ENCODE measurements around the gene DAB2IP.
A peak's percentile ranks its signal among the peaks of the same experiment; 100 is the strongest.

Gene DAB2IP

GRCh38 chr9:121744002-121744686, 92.7 kb downstream of the DAB2IP start:
- H3K36me3 ChIP-seq (ENCODE audit: control insufficient read depth in 4 of 4, insufficient read depth in 4 of 4, low read length in 3 of 4): no peaks in the 10 kb centered on the region
- POLR2A ChIA-PET: no interaction called here
- CTCF ChIA-PET: interaction anchor here (1.2 to 2.5 kb wide), 2 partner anchors 10 to 115 kb away, joined by 3 to 11 read pairs; no protein-coding TSS in a partner anchor
- peak; percentile 37 to 56 (median 54) for DNase-seq
- no peak overlapping the region for H3K4me3 ChIP-seq (ENCODE audit: control insufficient read depth in 1 of 7, extremely low read depth in 1 of 7, insufficient read depth in 4 of 7, low read depth in 2 of 7, low read length in 6 of 7)
- H3K27me3 ChIP-seq (replicated peaks in 2 of 5; ENCODE audit: control insufficient read depth in 4 of 5, insufficient read depth in 5 of 5, low read length in 4 of 5): peaks cover 0 to 10% (median 0%) of the 10 kb centered on the region in 5 experiments
- no peak overlapping the region for H3K27ac ChIP-seq (ENCODE audit: insufficient read depth in 1 of 2, low read depth in 1 of 2, low read length in 2 of 2, poor library complexity in 1 of 2, severe bottlenecking in 2 of 2)
- H3K9me3 ChIP-seq (ENCODE audit: control extremely low read depth in 1 of 5, control insufficient read depth in 4 of 5, insufficient read depth in 2 of 5, low read depth in 1 of 5, low read length in 4 of 5): no peaks in the 10 kb centered on the region
- WGBS (ENCODE audit: insufficient coverage): 81% methylated on average over 11 of the region's 11 CpGs
- no peaks in the 10 kb centered on the region for H3K4me1 ChIP-seq (ENCODE audit: control extremely low read depth in 1 of 4, control insufficient read depth in 4 of 4, insufficient read depth in 4 of 4, low read length in 3 of 4)

GRCh38 chr9:121744687-121745395, 93.4 kb downstream of the DAB2IP start:
- no peaks in the 10 kb centered on the region for H3K36me3 ChIP-seq (ENCODE audit: control insufficient read depth in 4 of 4, insufficient read depth in 4 of 4, low read length in 3 of 4)
- H3K27ac ChIP-seq (ENCODE audit: insufficient read depth in 1 of 2, low read depth in 1 of 2, low read length in 2 of 2, poor library complexity in 1 of 2, severe bottlenecking in 2 of 2): no peak overlapping the region
- POLR2A ChIA-PET: no interaction called here
- WGBS (ENCODE audit: insufficient coverage): 100% methylated on average over 8 of the region's 11 CpGs
- DNase-seq: no peak
- peaks cover 0 to 6% (median 0%) of the 10 kb centered on the region in 5 experiments for H3K27me3 ChIP-seq (replicated peaks in 2 of 5; ENCODE audit: control insufficient read depth in 4 of 5, insufficient read depth in 5 of 5, low read length in 4 of 5)
- no peaks in the 10 kb centered on the region for H3K9me3 ChIP-seq (ENCODE audit: control extremely low read depth in 1 of 5, control insufficient read depth in 4 of 5, insufficient read depth in 2 of 5, low read depth in 1 of 5, low read length in 4 of 5)
- CTCF ChIA-PET: interaction anchor here (1.2 to 2.5 kb wide), 2 partner anchors 10 to 115 kb away, joined by 3 to 11 read pairs; no protein-coding TSS in a partner anchor
- no peak overlapping the region for H3K4me3 ChIP-seq (ENCODE audit: control insufficient read depth in 1 of 7, extremely low read depth in 1 of 7, insufficient read depth in 4 of 7, low read depth in 2 of 7, low read length in 6 of 7)
- no peaks in the 10 kb centered on the region for H3K4me1 ChIP-seq (ENCODE audit: control extremely low read depth in 1 of 4, control insufficient read depth in 4 of 4, insufficient read depth in 4 of 4, low read length in 3 of 4)

- H3K9me3 ChIP-seq (ENCODE audit: control extremely low read depth in 1 of 5, control insufficient read depth in 4 of 5, insufficient read depth in 2 of 5, low read depth in 1 of 5, low read length in 4 of 5): no peaks in the 10 kb centered on the region
- no peaks in the 10 kb centered on the region for H3K4me1 ChIP-seq (ENCODE audit: control extremely low read depth in 1 of 4, control insufficient read depth in 4 of 4, insufficient read depth in 4 of 4, low read length in 3 of 4)
- ChIA-PET POLR2A (no interaction called here), CTCF (interaction anchor here (1.2 to 2.5 kb wide), 3 partner anchors 11 to 114 kb away, joined by 3 to 11 read pairs (median 4); no protein-coding TSS in a partner anchor)
- WGBS (ENCODE audit: insufficient coverage): 100% methylated on average over 3 of the region's 4 CpGs
- no peak overlapping the region for H3K27ac ChIP-seq (ENCODE audit: insufficient read depth in 1 of 2, low read depth in 1 of 2, low read length in 2 of 2, poor library complexity in 1 of 2, severe bottlenecking in 2 of 2)
- no peak for DNase-seq
- H3K36me3 ChIP-seq (ENCODE audit: control insufficient read depth in 4 of 4, insufficient read depth in 4 of 4, low read length in 3 of 4): no peaks in the 10 kb centered on the region
- H3K4me3 ChIP-seq (ENCODE audit: control insufficient read depth in 1 of 7, extremely low read depth in 1 of 7, insufficient read depth in 4 of 7, low read depth in 2 of 7, low read length in 6 of 7): no peak overlapping the region
- peaks cover 0 to under 1% (median 0%) of the 10 kb centered on the region in 5 experiments for H3K27me3 ChIP-seq (replicated peaks in 2 of 5; ENCODE audit: control insufficient read depth in 4 of 5, insufficient read depth in 5 of 5, low read length in 4 of 5)
Measured at GRCh38 chr9:121745396-121745695, 93.9 kb downstream of the DAB2IP start.

GRCh38 chr9:121746411-121746810, 95.0 kb downstream of the DAB2IP start:
- ChIA-PET CTCF (interaction anchor here (0.9 to 1.6 kb wide), 4 partner anchors 11 to 63 kb away, joined by 3 to 9 read pairs (median 4); no protein-coding TSS in a partner anchor), POLR2A (no interaction called here)
- Histone ChIP-seq H3K9me3 (ENCODE audit: control extremely low read depth in 1 of 5, control insufficient read depth in 4 of 5, insufficient read depth in 2 of 5, low read depth in 1 of 5, low read length in 4 of 5) (no peaks in the 10 kb centered on the region), H3K4me1 (ENCODE audit: control extremely low read depth in 1 of 4, control insufficient read depth in 4 of 4, insufficient read depth in 4 of 4, low read length in 3 of 4) (no peaks in the 10 kb centered on the region), H3K27me3 (replicated peaks in 2 of 5; ENCODE audit: control insufficient read depth in 4 of 5, insufficient read depth in 5 of 5, low read length in 4 of 5) (no peaks in the 10 kb centered on the region), H3K27ac (ENCODE audit: insufficient read depth in 1 of 2, low read depth in 1 of 2, low read length in 2 of 2, poor library complexity in 1 of 2, severe bottlenecking in 2 of 2) (no peak overlapping the region), H3K36me3 (ENCODE audit: control insufficient read depth in 4 of 4, insufficient read depth in 4 of 4, low read length in 3 of 4) (no peaks in the 10 kb centered on the region), H3K4me3 (ENCODE audit: control insufficient read depth in 1 of 7, extremely low read depth in 1 of 7, insufficient read depth in 4 of 7, low read depth in 2 of 7, low read length in 6 of 7) (no peak overlapping the region)
- WGBS (ENCODE audit: insufficient coverage): no CpG with 5 or more reads among the region's 5 CpGs
- DNase-seq: no peak

GRCh38 chr9:121746866-121747265, 95.4 kb downstream of the DAB2IP start:
- H3K4me1 ChIP-seq (ENCODE audit: control extremely low read depth in 1 of 4, control insufficient read depth in 4 of 4, insufficient read depth in 4 of 4, low read length in 3 of 4): no peaks in the 10 kb centered on the region
- H3K4me3 ChIP-seq (ENCODE audit: control insufficient read depth in 1 of 7, extremely low read depth in 1 of 7, insufficient read depth in 4 of 7, low read depth in 2 of 7, low read length in 6 of 7): no peak overlapping the region
- H3K27me3 ChIP-seq (replicated peaks in 2 of 5; ENCODE audit: control insufficient read depth in 4 of 5, insufficient read depth in 5 of 5, low read length in 4 of 5): no peaks in the 10 kb centered on the region
- H3K9me3 ChIP-seq (ENCODE audit: control extremely low read depth in 1 of 5, control insufficient read depth in 4 of 5, insufficient read depth in 2 of 5, low read depth in 1 of 5, low read length in 4 of 5): no peaks in the 10 kb centered on the region
- ChIA-PET POLR2A (no interaction called here), CTCF (interaction anchor here (0.7 to 1.6 kb wide), 5 partner anchors 11 to 63 kb away, joined by 3 to 9 read pairs (median 4); no protein-coding TSS in a partner anchor)
- H3K27ac ChIP-seq (ENCODE audit: insufficient read depth in 1 of 2, low read depth in 1 of 2, low read length in 2 of 2, poor library complexity in 1 of 2, severe bottlenecking in 2 of 2): no peak overlapping the region
- no peak for DNase-seq
- no CpG with 5 or more reads among the region's 1 CpG for WGBS (ENCODE audit: insufficient coverage)
- no peaks in the 10 kb centered on the region for H3K36me3 ChIP-seq (ENCODE audit: control insufficient read depth in 4 of 4, insufficient read depth in 4 of 4, low read length in 3 of 4)

- 52% methylated on average over 6 of the region's 6 CpGs for WGBS (ENCODE audit: insufficient coverage)
- Histone ChIP-seq H3K36me3 (ENCODE audit: control insufficient read depth in 4 of 4, insufficient read depth in 4 of 4, low read length in 3 of 4) (no peaks in the 10 kb centered on the region), H3K27ac (ENCODE audit: insufficient read depth in 1 of 2, low read depth in 1 of 2, low read length in 2 of 2, poor library complexity in 1 of 2, severe bottlenecking in 2 of 2) (no peak overlapping the region), H3K4me3 (ENCODE audit: control insufficient read depth in 1 of 7, extremely low read depth in 1 of 7, insufficient read depth in 4 of 7, low read depth in 2 of 7, low read length in 6 of 7) (no peak overlapping the region), H3K9me3 (ENCODE audit: control extremely low read depth in 1 of 5, control insufficient read depth in 4 of 5, insufficient read depth in 2 of 5, low read depth in 1 of 5, low read length in 4 of 5) (no peaks in the 10 kb centered on the region), H3K27me3 (replicated peaks in 2 of 5; ENCODE audit: control insufficient read depth in 4 of 5, insufficient read depth in 5 of 5, low read length in 4 of 5) (no peaks in the 10 kb centered on the region), H3K4me1 (ENCODE audit: control extremely low read depth in 1 of 4, control insufficient read depth in 4 of 4, insufficient read depth in 4 of 4, low read length in 3 of 4) (no peaks in the 10 kb centered on the region)
- ChIA-PET POLR2A (no interaction called here), CTCF (interaction anchor here (0.6 to 1.5 kb wide), 2 partner anchors 20 to 548 kb away, joined by 3 to 4 read pairs; no protein-coding TSS in a partner anchor)
- no peak for DNase-seq
Measured at GRCh38 chr9:121748074-121748473, 96.6 kb downstream of the DAB2IP start.
